NCI-H2107 (cell line): ENCODE measurements around the gene GPX2.

Experiments
- DNase-seq: peaks from one replicate; lab custom pipeline; 2025; lab: John Stamatoyannopoulos, UW

The GPX2 gene

DNA sequence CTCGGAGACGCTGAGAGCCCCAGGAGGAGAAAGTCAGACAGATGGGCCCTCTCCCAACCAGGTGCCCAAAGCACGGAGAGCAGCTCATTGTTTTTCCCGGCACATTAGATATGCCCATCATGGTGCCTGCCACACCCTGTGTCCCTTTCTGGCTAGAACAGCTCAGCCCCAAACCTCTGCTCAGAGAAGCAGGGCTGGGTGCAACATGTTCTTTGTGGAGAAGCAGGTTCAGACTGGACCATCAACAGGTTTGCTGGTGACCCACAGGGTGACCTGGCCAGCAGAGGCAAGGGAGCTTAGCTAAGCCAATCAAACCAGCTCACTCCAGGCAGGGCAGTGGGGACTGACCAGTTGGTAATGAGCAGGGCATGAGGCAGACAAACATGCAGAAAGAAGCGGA lies 16.2 kb upstream of the GPX2 start:
- DNase-seq = no peak

DNA sequence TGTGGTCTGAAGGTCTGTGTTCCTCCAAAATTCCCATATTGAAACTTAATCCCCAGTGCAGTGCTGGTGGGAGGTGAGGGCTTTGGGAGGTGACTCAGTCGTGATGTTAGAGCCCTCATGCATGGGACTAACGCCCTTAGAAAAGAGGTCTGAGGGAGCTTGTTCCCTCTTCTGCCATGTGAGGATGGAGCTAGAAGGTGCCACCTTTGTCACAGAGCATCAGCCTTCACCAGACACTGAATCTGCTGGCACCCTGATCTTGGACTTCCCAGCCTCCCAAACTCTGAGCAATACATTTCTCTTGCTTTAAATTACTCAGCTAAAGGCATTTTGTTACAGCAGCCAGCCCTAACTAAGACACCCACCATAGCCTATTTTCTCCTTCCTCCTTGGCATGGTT lies 15.7 kb upstream of the GPX2 start:
- DNase-seq = no peak

DNA sequence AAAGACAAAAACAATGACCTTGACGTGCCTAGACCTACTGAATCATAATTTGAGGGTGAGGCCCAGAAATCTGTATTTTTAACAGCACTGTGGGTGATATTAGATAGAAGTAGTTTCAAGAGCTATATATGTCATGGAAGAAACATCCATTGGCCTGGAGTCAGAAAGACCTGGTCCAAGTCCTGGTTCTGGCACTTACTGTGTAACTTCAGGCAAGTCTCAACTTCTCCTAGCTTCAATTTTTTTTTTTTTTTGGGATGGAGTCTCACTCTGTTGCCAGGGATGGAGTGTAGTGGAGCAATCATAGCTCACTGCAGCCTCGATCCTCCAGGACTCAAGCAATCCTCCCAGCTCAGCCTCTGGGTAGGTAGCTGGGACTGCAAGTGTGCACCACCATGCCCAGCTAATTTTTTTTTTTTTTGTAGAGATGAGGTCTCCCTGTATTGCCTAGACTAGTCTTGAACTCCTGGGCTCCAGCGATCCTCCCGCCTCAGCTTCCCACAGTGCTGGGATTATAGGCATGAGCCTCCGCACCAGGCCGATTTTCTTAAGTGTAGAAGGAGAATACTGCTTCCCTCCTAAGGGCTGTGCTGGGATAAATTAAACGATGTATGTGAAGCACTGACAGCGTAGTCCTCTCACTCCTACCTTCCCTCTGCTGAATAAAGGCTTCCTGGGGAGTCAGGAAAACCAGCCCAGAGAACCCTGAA lies 14.3 kb upstream of the GPX2 start:
- DNase-seq = no peak

DNA sequence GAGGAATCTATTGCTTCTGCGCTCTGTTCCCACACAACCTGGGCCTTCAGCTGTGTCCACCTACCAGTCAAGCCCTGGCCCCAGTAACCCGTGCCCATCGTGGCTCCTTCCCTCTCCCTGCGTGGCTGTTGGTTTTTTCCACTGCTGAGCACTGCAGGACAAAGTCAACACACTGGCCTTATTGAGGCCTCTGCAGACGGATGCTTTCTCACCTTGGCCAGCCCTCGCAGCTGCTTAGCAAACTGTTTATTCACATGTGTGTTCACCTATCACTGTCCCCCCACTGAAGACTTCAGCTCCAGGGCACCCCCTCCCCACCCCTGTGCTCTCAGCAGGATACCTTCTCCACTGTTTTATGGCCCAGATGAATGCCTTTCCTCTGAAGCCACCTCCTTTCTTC lies 12.8 kb upstream of the GPX2 start:
- DNase-seq = no peak

DNA sequence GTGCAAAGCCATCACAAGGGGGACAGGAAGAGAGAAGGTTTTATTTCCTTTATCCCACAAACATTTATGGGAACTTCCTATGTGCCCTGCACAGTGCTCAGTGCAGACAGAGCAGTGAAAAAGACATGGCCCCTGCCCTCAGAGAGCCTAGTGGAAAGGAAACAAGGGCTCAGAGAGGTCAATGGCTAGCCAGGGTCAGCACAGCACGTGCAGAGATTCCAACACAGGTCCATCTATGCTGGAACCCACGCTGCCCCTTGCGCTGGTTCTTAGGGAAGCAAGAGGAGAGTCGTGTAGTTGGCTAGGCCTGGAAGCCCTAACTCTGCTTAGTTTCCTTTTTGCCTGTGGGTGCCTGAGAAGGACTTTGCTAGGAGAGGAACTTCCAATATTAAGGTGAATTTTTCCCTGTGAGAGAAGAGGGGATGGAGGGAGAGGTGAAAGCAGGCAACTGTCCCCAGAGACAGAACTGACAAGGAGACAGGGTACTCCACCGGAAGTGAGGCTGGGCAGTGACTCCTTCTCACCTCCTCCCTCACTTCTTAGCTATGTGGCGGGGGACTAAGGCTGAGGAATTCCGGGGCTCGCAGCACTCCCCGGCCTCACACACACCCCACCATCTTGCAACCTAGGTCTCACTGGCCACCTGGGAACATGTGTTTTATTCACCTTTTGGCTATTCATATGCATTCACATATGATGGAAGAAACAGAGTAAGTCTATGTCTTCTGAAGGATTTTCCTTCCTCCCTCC lies 12.1 kb upstream of the GPX2 start:
- no peak for DNase-seq

DNA sequence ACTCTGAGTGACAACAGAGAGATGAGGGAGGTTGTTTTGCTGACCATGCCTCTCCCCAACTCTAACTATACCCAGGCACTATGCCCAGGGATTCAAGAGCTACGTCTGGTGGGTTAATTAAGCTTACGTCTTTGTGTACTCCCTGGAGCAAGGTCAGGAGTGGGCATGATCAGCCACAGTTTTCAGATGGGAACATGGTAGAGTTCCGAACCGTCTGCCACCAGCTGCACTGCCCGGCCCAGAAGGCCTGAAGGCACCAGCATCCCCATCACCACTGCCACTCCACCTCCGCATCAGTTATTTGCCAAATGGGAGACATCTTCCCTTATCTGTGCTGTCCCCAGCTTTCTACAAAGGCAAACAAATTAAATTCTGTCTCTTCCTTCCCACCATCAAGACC lies 11.1 kb upstream of the GPX2 start:
- DNase-seq = no peak

DNA sequence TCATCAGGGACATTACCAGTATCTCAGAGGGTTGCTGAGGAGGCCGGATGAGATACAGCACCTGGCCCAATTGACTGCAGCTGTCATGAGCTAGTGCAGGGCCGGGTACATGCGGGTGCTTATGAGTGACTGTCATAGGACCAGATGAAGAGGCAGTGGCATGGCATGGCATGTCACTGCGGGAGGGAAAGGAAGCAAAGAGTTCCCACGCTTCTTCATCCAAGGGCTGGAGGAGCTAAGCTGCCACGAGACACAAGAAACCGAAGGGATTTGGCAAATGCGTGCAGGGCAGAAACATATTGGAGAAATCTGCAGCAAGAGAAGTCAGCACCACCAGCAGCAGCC lies 10.7 kb upstream of the GPX2 start:
- no peak for DNase-seq

DNA sequence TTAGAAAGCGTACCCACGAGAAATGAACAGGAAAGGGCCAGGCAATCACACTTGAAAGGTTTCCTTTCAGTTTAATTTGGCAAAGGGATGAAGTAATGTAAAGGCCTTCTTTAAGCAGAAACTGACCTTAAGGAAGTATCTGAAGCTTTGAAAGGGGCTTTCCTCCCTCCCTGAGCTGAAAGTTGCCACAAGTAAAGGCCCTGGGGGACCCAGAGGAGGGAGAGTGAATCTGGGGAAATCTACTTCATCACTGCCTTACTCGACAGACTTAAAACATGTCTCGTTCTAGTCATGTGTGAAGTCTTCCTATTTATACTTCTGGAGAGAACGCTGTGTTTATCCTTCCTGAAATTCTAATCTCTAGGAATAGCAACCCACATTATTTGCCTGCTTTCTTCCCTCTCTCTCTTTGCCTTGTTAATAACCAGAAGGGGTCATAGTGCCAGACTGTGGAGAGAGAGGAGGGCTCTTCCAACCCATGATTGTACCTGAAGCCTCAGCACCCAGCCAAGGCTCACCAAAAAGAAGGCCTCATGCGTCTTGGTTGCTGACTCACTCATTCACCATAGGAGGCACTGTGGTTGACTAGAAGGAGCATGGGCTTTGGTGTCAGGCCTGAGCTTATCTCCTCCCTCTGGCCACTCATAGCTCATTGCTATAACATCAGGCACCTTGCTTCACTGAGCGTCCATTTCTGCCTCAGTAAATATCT lies 10.2 kb upstream of the GPX2 start:
- DNase-seq = no peak

DNA sequence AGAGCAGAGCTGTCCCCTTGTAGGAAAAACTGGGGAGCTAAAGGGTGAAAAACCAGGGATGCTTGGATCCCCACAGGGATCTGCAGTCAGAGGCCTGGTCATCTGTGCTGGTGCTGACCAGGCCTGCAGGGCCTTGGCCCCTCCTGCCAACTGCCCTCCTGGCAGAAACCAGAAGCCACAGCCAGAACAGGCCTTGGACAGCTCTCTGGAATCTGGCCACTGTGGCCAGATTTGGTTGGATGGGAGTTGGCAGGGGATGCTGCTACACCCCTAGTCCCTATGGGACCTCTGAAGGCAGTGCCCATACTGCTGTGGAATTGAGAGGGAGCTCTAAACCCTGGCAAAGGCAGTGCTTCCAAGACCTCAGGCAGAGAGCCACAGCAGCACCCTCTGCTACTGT lies 9.2 kb upstream of the GPX2 start:
- DNase-seq = no peak

DNA sequence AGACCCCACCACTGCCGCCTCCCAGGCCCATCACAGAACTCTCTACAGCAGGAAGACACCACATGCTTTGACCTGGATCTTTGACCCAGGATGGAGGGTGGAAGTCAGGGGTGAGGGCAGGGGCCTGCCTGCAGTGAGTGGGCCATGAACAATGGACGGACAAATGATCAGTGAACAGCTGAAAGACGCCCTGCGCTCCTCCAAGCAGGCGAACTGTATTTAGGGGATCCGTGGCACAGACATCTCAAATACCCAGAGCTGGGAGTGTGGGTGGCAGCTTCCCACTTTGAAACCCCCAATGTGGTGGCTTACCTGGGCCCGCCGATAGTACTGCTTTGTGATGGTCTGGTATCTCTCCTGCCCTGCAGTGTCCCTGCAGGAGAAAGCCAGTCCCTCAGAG lies 8.7 kb upstream of the GPX2 start:
- DNase-seq = no peak

DNA sequence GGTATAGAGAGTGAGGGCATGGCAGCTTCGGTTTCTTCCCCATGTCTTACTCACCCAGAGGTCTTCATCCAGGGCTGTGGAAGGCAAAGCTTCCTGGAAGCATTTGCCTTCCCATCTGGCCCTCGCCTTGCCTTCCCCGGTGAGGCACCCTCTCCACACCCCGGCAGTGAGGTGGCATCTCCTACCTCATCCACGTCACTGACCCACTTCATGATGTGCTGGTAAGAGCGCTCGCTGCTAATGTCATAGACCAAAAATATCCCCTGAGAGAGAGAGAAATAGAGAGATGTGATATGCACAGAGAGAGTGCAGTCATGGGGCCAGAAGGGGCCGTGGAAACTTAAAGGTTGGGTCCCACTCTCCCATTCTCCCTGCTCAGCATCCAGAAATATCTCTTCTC lies 8.3 kb upstream of the GPX2 start:
- no peak for DNase-seq

DNA sequence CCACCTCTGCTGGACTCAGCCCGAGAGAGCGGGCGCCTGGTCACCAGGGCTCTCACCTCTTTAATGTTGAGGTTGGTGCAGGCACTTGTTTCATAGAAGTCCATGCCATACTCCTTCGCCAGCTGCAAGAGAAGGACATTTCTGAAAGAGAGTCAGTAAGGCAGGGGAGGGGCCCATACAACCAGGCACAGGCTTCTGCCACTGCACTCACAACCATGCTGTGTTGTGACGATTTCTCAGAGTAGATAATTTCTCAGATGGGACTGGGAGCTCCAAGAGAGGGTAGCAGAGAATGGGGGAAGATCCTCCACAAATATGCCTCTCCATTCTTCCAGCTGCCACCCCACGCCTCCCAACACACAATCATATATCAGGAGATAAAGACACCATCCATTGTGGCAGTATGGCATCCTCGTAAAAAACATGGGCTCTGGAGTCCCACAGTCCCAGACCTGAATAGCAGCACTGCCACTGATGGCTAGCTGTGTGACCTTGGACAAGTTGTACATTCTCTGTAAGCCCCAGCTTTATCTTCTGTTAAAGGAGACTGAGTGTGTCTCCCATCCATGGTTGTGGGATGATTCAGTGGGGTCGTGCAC lies 6.2 kb upstream of the GPX2 start:
- no peak for DNase-seq

DNA sequence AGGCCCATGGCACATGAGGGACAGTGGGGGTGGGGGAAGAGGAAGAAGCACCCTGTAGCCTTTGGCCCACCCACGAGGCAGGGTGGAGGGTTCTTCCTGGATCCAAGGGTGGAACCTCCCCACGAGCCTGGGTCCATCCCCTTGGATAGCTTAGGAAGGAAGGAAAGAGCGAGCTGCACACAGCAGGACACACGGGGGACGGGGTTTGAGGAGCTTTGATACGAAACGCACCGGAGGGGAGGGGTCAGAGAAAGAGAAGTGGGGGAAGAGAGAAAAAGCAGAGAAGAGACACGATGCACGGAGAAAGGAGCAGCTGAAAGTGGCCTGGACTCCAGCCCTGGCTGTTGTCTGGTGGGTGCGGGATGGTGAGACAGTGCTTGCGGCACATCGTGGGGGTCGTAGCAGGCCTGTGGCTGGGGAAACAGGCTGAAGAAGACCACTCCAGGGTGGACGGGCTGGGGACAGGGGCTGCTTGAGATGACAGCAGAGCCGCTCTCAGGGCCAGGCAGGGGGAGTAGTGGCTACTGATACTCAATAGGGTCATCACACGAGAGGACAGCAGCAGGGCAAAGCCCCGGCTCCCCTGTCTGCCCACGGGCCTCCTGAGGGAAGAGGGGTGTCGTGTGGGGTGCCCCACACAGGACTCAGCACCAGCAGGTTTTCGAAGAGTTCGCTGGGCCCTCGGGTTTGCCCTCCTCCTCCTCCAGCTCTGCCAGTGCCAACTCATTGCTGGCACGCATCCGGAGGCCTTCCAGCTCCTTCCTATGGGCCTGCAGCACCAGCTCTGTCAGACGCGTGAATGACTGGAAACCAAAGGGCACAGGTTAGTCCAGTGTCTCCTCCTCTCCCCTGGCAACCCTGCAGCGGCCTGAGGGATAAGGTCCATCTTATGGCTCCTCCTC lies 5.4 kb upstream of the GPX2 start:
- no peak for DNase-seq

DNA sequence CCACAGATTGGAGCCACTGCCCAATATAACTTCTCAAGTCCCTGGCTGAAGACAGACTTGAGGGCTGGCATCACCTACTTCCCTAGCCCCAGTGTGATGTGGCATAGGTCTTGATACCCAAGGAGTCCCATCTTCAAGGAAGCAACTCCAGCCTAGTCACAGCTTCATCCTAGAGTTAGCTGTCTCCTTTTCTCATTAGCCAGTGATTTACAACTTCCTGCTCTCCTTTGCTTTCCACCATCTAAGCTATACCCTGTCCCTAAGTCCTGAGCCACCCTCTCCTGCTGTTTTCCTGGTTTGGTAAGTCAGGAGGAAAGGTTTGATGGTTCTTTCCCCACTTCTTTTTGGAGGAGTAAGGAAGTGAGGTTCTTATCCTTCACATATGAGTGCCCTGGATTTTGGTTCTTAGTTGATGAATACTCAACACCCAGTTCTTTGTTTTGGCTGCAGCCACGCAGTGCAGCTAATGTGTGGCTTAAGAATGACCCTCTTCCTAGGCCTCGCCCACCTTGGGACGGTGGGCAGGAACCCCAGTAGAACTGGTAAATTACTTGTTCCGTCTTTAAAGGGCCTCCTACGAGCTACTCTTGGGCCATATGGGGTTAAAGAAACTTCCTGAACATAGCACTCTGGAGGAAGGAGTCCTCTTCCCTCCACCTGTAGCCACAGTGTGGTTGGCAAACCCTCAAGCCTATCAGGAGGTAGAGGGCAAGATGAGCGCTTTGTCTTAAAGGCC lies 3.9 kb upstream of the GPX2 start:
- no peak for DNase-seq

DNA sequence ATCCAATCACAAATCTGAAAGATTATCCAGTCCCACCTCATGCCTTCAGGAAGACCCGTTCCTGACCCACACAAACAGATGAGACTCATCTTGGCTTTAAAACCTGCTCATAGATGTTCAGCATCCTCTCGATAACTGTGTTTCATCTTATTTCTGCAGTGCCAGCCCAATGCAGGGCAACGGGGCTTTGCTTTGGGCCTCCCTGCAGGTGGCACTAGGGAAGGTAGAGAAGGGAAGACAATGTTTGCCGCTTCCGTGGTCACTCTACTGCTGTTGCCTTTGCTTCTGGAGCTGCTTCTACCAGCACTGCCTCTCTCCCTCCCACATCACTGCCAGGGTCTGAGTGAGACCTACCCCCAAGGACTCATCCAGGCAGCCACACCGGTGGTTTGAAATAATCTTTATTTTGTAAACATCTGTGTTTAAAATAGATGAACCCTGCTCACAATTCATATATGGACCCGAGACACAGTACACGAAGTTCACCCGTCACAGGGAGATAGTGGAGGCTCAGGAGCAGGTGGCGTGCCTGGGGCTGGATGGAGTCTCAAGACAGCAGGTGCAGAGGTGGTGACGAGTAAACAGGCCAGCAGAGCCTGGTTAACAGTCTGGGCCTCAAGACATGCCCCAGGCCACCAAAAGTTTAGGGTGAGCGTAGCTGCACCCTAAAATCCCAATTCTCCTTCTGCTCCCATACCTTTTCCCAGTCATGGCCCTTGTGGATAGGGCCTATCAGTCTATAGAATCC lies 3.1 kb upstream of the GPX2 start:
- DNase-seq = no peak

DNA sequence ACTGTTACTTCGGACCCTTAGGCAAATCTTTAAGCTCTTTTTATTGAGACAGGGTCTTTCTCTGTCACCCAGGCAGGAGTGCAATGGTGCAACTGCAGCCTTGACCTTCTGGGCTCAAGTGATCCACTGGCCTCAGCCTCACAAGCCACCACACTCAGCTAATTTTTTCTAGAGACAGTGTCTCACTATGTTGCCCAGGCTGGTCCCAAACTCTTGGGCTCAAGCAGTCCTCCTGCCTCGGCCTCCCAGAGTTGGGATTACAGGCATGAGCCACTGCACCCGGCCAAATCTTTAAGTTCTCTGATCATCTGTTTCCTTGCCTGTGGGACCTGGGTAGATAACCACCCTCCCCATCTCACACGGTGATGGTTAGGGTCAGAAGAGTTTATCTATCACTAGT lies 2.3 kb upstream of the GPX2 start:
- DNase-seq = no peak

DNA sequence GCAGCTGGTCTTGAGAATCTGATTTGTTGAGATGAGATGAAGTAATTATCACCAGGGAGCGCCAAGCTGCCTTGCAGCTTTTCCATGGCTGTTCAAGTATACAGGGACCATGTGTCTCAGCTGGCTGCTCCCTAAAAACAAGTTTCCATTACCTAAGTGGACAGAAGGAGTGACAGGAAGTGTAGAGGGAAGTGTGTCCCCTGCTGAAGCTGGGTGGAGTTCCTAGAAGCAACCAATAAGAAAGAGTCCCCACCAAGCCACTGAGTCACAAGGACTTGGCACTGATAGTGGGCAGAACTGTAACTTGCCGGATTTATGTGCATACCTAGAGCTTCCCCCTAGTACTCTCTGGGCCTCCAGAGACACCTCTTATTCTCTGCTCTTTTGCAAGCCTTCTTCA lies 1.5 kb upstream of the GPX2 start:
- no peak for DNase-seq

DNA sequence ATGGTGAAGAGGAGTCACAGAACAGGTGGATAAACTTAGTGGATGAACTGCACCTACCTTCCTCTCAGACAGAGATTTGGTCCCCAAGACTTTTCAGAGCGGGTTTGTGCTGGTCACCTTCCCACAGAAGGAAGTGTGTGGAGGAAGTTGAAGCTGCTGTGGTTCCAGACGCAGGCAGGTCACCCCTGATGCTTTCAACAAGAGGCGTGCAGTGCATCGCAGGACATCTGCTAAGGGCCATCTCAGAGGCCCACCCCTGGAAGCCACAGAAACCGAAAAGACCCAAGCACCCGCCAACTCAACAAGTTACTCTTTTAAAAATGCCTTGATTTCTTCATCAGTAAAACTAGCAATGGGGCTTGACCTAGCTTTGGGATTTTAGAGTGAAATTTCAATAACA lies 1.0 kb upstream of the GPX2 start:
- DNase-seq = no peak

DNA sequence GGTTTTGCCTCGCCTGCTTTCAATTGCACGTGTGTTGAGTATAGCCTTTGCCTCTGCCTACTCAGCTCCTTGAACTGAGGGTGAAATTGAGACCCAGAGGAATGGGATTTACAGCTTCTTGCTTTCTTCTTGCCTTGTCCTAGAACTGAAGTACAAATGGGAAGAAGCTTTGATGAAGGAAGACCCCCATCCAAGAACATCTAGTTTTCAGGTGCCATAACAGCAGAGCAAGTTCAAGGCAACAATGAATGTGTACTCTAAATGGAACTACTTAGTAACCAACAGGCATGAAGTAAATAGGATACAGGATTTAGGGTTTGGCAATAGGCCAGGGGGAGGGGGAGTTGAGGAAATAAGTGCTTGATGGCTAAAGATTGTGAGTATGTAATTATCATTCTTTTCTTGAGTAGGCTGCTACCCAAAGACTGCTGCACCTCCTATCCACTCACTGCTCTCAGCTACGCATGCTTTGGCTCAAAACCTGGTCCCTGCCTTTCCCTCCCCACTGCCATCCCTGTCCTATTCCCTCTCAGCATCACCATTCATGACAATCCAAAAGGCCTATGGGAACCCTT lies 2.1 kb downstream of the GPX2 start:
- no peak for DNase-seq

DNA sequence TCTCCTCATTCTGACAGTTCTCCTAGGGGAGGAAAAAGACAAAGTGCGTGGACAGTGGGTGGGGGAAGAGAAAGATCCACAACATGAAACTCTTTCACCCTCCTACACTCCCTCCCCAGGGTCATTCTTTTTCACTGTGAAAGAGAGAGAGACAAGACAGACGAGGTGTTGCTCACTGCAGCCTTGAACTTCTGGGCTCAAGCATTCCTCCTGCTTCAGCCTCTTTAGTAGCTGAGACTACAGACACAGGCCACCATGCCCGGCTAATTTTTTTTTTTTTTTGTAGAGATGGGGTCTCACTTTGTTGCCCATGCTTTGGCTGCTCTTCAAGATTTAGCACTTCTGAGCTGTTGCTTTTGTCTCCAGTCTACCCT lies 2.7 kb downstream of the GPX2 start:
- no peak for DNase-seq
